ENCODE measurements around the gene PAOX. TPM values are rescaled to one million over a fixed set of nuclear protein-coding genes. Genes with fewer than 3 reads are reported as not detected.
A peak's percentile ranks its signal among the peaks of the same experiment; 100 is the strongest.

Gene PAOX
- total and polyA plus RNA-seq, 2 of the 13 experiments (the other 11 are each of a cell fraction or from before 2014, with no cell fraction given) = 0.49 to 0.77 TPM

DNA sequence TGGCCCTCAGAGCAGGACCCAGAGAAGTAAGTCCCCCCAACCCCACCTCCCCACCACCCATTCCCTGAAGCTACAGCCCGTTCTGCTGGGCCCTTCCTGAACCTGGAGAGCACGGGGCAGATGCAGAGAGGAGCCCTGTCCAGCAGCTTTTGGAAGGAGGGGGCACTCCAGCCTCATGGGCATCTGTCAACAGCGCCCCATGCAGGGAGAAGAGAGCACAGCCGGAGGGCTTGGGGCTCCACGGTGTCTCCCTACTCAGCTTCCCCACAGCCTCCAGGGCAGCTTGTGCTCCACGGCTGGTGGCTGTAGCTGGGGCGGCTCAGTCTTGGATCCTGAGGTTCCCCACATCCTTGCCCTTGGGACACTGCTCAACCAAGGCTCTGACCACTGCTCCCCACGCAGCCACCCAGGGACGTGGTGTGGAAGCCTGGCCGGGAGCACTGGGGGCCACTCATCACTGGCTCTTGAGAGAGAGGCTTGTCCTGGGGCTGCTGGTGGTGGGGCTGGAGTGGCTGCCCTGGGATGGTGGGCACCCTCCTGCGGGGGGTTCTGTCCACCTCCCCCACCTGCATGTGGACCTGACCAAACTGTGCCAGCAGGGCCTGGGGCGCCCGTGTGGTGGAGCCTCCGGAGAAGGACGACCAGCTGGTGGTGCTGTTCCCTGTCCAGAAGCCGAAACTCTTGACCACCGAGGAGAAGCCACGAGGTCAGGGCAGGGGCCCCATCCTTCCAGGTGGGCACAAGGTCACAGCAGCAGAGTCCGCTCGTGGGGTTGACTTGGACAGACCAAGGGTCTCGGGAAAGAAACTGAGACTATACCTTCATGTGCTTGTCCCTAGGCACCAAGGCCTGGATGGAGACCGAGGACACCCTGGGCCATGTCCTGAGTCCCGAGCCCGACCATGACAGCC, 27.4 kb upstream of the PAOX start (continued):
- TF ChIP-seq ZNF703 (CRISPR knock-in tag; IDR thresholded peaks at IDR 0.05; ENCODE audit: borderline replicate concordance) = no peak
- no peak for TF ChIP-seq SNRNP70 (IDR thresholded peaks at IDR 0.05; ENCODE audit: low read depth, low read length)
- TF ChIP-seq, protein P1, sequence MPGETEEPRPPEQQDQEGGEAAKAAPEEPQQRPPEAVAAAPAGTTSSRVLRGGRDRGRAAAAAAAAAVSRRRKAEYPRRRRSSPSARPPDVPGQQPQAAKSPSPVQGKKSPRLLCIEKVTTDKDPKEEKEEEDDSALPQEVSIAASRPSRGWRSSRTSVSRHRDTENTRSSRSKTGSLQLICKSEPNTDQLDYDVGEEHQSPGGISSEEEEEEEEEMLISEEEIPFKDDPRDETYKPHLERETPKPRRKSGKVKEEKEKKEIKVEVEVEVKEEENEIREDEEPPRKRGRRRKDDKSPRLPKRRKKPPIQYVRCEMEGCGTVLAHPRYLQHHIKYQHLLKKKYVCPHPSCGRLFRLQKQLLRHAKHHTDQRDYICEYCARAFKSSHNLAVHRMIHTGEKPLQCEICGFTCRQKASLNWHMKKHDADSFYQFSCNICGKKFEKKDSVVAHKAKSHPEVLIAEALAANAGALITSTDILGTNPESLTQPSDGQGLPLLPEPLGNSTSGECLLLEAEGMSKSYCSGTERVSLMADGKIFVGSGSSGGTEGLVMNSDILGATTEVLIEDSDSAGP (CRISPR knock-in tag; IDR thresholded peaks at IDR 0.05; ENCODE audit: borderline replicate concordance) = peak; percentile 32; the same call in 1 of the 2 replicates
- TF ChIP-seq AGO1 (IDR thresholded peaks at IDR 0.05; ENCODE audit: low read depth, low read length, poor library complexity, severe bottlenecking) = peak; percentile 90
- no peak for TF ChIP-seq NAIF1 (CRISPR knock-in tag; IDR thresholded peaks at IDR 0.05; ENCODE audit: borderline replicate concordance)
- peak; percentile 15; the same call in 1 of the 2 replicates for TF ChIP-seq ZFY (CRISPR knock-in tag; IDR thresholded peaks at IDR 0.05)
- peak; percentile 60 for TF ChIP-seq TAF15 (IDR thresholded peaks at IDR 0.05; ENCODE audit: low read depth, low read length, poor library complexity, severe bottlenecking)
- no peak for TF ChIP-seq MEF2D (CRISPR knock-in tag; IDR thresholded peaks at IDR 0.05)
- no peak for TF ChIP-seq HMGA1 (CRISPR knock-in tag; conservative IDR thresholded peaks at IDR 0.05)
- 0 out of 2 replicates have a peak, but pooled peaks have one; percentile 36 for TF ChIP-seq HOXA3 (CRISPR knock-in tag; IDR thresholded peaks at IDR 0.05)
- peak; percentile 95 for TF ChIP-seq AGO2 (optimal IDR thresholded peaks at IDR 0.05; ENCODE audit: low read depth, low read length)
- TF ChIP-seq NBN (conservative IDR thresholded peaks at IDR 0.05) = no peak
- peak; percentile 49; the same call in 1 of the 2 replicates for TF ChIP-seq AKAP8 (CRISPR knock-in tag; IDR thresholded peaks at IDR 0.05)
- no peak for TF ChIP-seq ZNF879 (CRISPR knock-in tag; IDR thresholded peaks at IDR 0.05)
- TF ChIP-seq ZNF674 (CRISPR knock-in tag; IDR thresholded peaks at IDR 0.05; ENCODE audit: low read depth) = no peak
- 0 out of 2 replicates have a peak, but pooled peaks have one; percentile 49 for TF ChIP-seq HNRNPL (IDR thresholded peaks at IDR 0.05; ENCODE audit: low read depth, low read length)
- TF ChIP-seq MBD4 (IDR thresholded peaks at IDR 0.05; ENCODE audit: borderline replicate concordance, low read length) = no peak
- TF ChIP-seq, protein P2, sequence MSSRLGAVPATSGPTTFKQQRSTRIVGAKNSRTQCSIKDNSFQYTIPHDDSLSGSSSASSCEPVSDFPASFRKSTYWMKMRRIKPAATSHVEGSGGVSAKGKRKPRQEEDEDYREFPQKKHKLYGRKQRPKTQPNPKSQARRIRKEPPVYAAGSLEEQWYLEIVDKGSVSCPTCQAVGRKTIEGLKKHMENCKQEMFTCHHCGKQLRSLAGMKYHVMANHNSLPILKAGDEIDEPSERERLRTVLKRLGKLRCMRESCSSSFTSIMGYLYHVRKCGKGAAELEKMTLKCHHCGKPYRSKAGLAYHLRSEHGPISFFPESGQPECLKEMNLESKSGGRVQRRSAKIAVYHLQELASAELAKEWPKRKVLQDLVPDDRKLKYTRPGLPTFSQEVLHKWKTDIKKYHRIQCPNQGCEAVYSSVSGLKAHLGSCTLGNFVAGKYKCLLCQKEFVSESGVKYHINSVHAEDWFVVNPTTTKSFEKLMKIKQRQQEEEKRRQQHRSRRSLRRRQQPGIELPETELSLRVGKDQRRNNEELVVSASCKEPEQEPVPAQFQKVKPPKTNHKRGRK (CRISPR knock-in tag; IDR thresholded peaks at IDR 0.05) = no peak
- no peak for TF ChIP-seq ZBTB1 (CRISPR knock-in tag; IDR thresholded peaks at IDR 0.05; ENCODE audit: borderline replicate concordance)
- no peak for TF ChIP-seq ZNF350 (CRISPR knock-in tag; IDR thresholded peaks at IDR 0.05; ENCODE audit: borderline replicate concordance, low read depth)
- no peak for TF ChIP-seq HNRNPUL1 (IDR thresholded peaks at IDR 0.05; ENCODE audit: low read depth, low read length)
- TF ChIP-seq SALL1 (CRISPR knock-in tag; IDR thresholded peaks at IDR 0.05) = no peak
- TF ChIP-seq ZNF570 (CRISPR knock-in tag; IDR thresholded peaks at IDR 0.05; ENCODE audit: borderline replicate concordance) = no peak
- TF ChIP-seq, protein P3, sequence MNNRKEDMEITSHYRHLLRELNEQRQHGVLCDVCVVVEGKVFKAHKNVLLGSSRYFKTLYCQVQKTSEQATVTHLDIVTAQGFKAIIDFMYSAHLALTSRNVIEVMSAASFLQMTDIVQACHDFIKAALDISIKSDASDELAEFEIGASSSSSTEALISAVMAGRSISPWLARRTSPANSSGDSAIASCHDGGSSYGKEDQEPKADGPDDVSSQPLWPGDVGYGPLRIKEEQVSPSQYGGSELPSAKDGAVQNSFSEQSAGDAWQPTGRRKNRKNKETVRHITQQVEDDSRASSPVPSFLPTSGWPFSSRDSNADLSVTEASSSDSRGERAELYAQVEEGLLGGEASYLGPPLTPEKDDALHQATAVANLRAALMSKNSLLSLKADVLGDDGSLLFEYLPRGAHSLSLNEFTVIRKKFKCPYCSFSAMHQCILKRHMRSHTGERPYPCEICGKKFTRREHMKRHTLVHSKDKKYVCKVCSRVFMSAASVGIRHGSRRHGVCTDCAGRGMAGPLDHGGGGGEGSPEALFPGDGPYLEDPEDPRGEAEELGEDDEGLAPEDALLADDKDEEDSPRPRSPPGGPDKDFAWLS (CRISPR knock-in tag; IDR thresholded peaks at IDR 0.05; ENCODE audit: borderline replicate concordance) = no peak
- TF ChIP-seq RBFOX2 (IDR thresholded peaks at IDR 0.05; ENCODE audit: low read depth, low read length) = peak; percentile 61

Measured in HepG2 (cell line).